Measurements from ENCODE around the gene TRIM71. TPM values are rescaled to one million over a fixed set of nuclear protein-coding genes. Genes with fewer than 3 reads are reported as not detected.

The TRIM71 gene
- total and polyA plus RNA-seq, 2 of the 13 experiments (the other 11 are each of a cell fraction or from before 2014, with no cell fraction given) = 21.7 to 76.9 TPM

DNA sequence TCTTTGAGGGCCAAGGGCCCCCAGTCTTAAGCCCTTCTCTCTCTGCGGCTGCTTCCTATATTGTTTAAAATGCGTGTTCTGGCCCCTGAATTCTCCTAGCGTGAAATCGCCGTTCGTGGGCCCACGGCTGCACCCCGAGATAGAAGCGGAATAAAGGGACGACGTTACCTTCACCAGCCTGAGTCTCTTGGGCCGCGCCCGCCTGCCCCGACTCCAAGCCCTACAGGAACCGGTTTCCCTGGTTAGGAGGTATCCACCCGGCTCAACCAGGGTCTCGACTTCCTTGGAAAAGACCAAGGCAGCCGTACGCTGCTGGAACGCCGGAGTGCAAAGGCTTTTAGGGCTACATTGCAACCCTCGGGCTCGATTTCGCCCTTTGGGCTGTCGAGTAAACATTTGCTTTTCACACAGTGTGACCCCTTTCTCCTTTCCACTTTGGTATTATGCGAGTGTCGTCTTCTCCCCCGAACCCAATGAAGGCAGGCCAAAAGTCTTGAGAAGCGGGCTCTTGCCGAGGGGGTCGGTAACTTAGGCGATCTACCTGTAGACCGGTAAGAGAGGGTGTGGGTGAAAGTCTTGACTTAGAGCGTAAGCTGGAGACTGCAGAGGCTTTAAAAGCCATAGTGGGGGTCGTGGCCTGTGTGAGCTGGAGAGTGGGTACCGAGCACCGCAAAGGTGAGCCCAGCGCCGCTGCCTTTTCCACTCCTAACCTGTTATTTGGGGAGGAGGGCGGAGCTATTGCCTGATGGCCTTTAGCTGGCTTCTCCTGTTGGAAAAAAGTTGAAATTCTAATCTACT lies 2.0 kb downstream of the TRIM71 start (continued):
- TF ChIP-seq ZNF512B (CRISPR knock-in tag; IDR thresholded peaks at IDR 0.05; ENCODE audit: borderline replicate concordance) (0 out of 2 replicates have a peak, but pooled peaks have one; percentile 63), FOXO1 (CRISPR knock-in tag; IDR thresholded peaks at IDR 0.05) (no peak), ZBTB39 (CRISPR knock-in tag; IDR thresholded peaks at IDR 0.05) (no peak), HMG20B (CRISPR knock-in tag; conservative IDR thresholded peaks at IDR 0.05) (no peak), SP4 (CRISPR knock-in tag; IDR thresholded peaks at IDR 0.05) (no peak), ZNF652 (CRISPR knock-in tag; IDR thresholded peaks at IDR 0.05; ENCODE audit: borderline replicate concordance, low read depth) (no peak), GMEB2 (CRISPR knock-in tag; IDR thresholded peaks at IDR 0.05; ENCODE audit: low read depth) (no peak), HIVEP1 (CRISPR knock-in tag; IDR thresholded peaks at IDR 0.05) (no peak), PHF8 (CRISPR knock-in tag; IDR thresholded peaks at IDR 0.05) (peak; percentile 42; the same call in 1 of the 2 replicates), HHEX (CRISPR knock-in tag; IDR thresholded peaks at IDR 0.05) (no peak)
- TF ChIP-seq, protein P1, sequence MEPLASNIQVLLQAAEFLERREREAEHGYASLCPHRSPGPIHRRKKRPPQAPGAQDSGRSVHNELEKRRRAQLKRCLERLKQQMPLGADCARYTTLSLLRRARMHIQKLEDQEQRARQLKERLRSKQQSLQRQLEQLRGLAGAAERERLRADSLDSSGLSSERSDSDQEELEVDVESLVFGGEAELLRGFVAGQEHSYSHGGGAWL (CRISPR knock-in tag; IDR thresholded peaks at IDR 0.05) = no peak
- TF ChIP-seq, protein P2, sequence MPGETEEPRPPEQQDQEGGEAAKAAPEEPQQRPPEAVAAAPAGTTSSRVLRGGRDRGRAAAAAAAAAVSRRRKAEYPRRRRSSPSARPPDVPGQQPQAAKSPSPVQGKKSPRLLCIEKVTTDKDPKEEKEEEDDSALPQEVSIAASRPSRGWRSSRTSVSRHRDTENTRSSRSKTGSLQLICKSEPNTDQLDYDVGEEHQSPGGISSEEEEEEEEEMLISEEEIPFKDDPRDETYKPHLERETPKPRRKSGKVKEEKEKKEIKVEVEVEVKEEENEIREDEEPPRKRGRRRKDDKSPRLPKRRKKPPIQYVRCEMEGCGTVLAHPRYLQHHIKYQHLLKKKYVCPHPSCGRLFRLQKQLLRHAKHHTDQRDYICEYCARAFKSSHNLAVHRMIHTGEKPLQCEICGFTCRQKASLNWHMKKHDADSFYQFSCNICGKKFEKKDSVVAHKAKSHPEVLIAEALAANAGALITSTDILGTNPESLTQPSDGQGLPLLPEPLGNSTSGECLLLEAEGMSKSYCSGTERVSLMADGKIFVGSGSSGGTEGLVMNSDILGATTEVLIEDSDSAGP (CRISPR knock-in tag; IDR thresholded peaks at IDR 0.05; ENCODE audit: borderline replicate concordance) = 0 out of 2 replicates have a peak, but pooled peaks have one; percentile 37
- TF ChIP-seq, protein P3, sequence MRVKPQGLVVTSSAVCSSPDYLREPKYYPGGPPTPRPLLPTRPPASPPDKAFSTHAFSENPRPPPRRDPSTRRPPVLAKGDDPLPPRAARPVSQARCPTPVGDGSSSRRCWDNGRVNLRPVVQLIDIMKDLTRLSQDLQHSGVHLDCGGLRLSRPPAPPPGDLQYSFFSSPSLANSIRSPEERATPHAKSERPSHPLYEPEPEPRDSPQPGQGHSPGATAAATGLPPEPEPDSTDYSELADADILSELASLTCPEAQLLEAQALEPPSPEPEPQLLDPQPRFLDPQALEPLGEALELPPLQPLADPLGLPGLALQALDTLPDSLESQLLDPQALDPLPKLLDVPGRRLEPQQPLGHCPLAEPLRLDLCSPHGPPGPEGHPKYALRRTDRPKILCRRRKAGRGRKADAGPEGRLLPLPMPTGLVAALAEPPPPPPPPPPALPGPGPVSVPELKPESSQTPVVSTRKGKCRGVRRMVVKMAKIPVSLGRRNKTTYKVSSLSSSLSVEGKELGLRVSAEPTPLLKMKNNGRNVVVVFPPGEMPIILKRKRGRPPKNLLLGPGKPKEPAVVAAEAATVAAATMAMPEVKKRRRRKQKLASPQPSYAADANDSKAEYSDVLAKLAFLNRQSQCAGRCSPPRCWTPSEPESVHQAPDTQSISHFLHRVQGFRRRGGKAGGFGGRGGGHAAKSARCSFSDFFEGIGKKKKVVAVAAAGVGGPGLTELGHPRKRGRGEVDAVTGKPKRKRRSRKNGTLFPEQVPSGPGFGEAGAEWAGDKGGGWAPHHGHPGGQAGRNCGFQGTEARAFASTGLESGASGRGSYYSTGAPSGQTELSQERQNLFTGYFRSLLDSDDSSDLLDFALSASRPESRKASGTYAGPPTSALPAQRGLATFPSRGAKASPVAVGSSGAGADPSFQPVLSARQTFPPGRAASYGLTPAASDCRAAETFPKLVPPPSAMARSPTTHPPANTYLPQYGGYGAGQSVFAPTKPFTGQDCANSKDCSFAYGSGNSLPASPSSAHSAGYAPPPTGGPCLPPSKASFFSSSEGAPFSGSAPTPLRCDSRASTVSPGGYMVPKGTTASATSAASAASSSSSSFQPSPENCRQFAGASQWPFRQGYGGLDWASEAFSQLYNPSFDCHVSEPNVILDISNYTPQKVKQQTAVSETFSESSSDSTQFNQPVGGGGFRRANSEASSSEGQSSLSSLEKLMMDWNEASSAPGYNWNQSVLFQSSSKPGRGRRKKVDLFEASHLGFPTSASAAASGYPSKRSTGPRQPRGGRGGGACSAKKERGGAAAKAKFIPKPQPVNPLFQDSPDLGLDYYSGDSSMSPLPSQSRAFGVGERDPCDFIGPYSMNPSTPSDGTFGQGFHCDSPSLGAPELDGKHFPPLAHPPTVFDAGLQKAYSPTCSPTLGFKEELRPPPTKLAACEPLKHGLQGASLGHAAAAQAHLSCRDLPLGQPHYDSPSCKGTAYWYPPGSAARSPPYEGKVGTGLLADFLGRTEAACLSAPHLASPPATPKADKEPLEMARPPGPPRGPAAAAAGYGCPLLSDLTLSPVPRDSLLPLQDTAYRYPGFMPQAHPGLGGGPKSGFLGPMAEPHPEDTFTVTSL (CRISPR knock-in tag; IDR thresholded peaks at IDR 0.05; ENCODE audit: borderline replicate concordance) = no peak

Measured in HepG2 (cell line).